Measurements from ENCODE around the gene TPO. TPM values are rescaled to one million over a fixed set of nuclear protein-coding genes. Genes with fewer than 3 reads are reported as not detected.
"Not testable (repeated sequence)": the region's sequence is repeated elsewhere in the genome, so short reads cannot be mapped to it uniquely, and the experiment has no call there.

TPO gene
- total RNA-seq, 1 experiment from 2014 or later = not detected

DNA sequence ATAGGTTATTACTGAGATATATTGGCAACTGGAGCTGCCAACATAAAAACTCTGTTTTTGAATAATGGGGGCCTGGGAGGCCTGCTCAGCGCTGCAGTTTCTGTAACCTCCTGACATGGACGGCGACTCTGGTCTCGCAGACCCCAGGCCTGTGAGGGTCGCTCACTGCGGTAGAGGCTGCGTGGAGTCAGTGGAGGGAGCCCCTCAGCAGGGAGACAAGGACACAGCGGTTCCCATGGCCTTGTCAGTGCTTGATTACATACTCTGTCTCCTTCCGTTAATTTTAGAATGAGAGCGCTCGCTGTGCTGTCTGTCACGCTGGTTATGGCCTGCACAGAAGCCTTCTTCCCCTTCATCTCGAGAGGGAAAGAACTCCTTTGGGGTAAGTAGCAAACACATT, 858 bp downstream of the TPO start:
- no peaks in the 10 kb centered on the region for H4K20me1 ChIP-seq (ENCODE audit: control insufficient read depth, insufficient read depth, insufficient read length)
- no peak for DNase-seq
- no peak overlapping the region for H3K4ac ChIP-seq (ENCODE audit: low read depth, low read length)
- H2BK12ac ChIP-seq (ENCODE audit: insufficient read length, low read depth, low read length) = no peak overlapping the region
- no peak overlapping the region for H2BK20ac ChIP-seq (ENCODE audit: low read depth, low read length, poor library complexity, severe bottlenecking)
- no peak overlapping the region for H2BK15ac ChIP-seq (ENCODE audit: low read depth, low read length)
- peaks cover 27% of the 10 kb centered on the region for H3K27me3 Mint-ChIP-seq (ENCODE audit: low read depth)
- no peaks in the 10 kb centered on the region for H3K79me1 ChIP-seq (ENCODE audit: insufficient read depth, low read depth, low read length, poor library complexity, severe bottlenecking)
- no peak overlapping the region for H2AFZ ChIP-seq (ENCODE audit: low read length)
- no peak overlapping the region for H4K91ac ChIP-seq (ENCODE audit: insufficient read length, low read depth, low read length)
- no peak overlapping the region for H2BK5ac ChIP-seq (ENCODE audit: insufficient read length, low read length)
- no peak overlapping the region for H3K4me3 Mint-ChIP-seq
- no CpG with 5 or more reads among the region's 13 CpGs for WGBS (ENCODE audit: extremely low coverage, insufficient read length, low lambda C conversion rate)
- H2BK120ac ChIP-seq (ENCODE audit: low read depth, low read length, poor library complexity, severe bottlenecking) = no peak overlapping the region
- 0 out of 2 replicates have a peak, but pooled peaks cover 2% of the 10 kb centered on the region for H3K27me3 ChIP-seq (ENCODE audit: insufficient read depth, low read length)
- no peak overlapping the region for H3K27ac Mint-ChIP-seq
- no peak overlapping the region for H3K4me2 ChIP-seq (ENCODE audit: insufficient read depth, insufficient read length, low read length)
- H3K4me1 Mint-ChIP-seq = peaks cover 13 to 14% of the 10 kb centered on the region in 2 experiments
- no peak overlapping the region for H4K8ac ChIP-seq (replicated peaks; ENCODE audit: insufficient read length, low read depth, low read length)
- H3K14ac ChIP-seq (ENCODE audit: insufficient read depth, low read length) = no peak overlapping the region
- H3T11ph ChIP-seq (ENCODE audit: low read length) = no peak overlapping the region
- no peak for TF ChIP-seq CTCF (conservative IDR thresholded peaks at IDR 0.05)
- H3K23me2 ChIP-seq (ENCODE audit: insufficient read length, low read depth, low read length, poor library complexity, severe bottlenecking) = no peaks in the 10 kb centered on the region
- H3K36me3 Mint-ChIP-seq (ENCODE audit: insufficient read depth in 1 of 3, low read depth in 3 of 3) = no peaks in the 10 kb centered on the region; a peak in 1 of 7 replicates
- H3K4me1 ChIP-seq (ENCODE audit: insufficient read depth, low read length) = no peaks in the 10 kb centered on the region
- no peak overlapping the region for H3K27ac ChIP-seq (ENCODE audit: insufficient read length, low read depth, low read length)
- H3K18ac ChIP-seq (ENCODE audit: insufficient read length, low read depth, low read length) = no peak overlapping the region
- no peaks in the 10 kb centered on the region; a peak in 1 of 5 replicates for H3K9me3 Mint-ChIP-seq
- H4K5ac ChIP-seq (ENCODE audit: insufficient read length, low read depth, low read length) = no peak overlapping the region
- H3K56ac ChIP-seq (ENCODE audit: insufficient read length, low read depth, low read length) = no peak overlapping the region
- no peaks in the 10 kb centered on the region for H3K79me2 ChIP-seq (ENCODE audit: insufficient read depth, low read length)
- H3K23ac ChIP-seq (ENCODE audit: insufficient read length, low read depth, low read length) = no peak overlapping the region
- no peak overlapping the region for H3K9ac ChIP-seq (ENCODE audit: extremely low read depth, insufficient read length, low read length)
- H3K9me3 ChIP-seq (ENCODE audit: control insufficient read depth, low read depth, low read length) = no peaks in the 10 kb centered on the region
- H2AK5ac ChIP-seq (ENCODE audit: insufficient read length, low read length) = no peak overlapping the region

GRCh38 chr2:1414901-1415300, 1.6 kb downstream of the TPO start:
- not testable (repeated sequence) for H2AK5ac ChIP-seq (ENCODE audit: insufficient read length, low read length); H3K27ac ChIP-seq (ENCODE audit: insufficient read length, low read depth, low read length); H4K5ac ChIP-seq (ENCODE audit: insufficient read length, low read depth, low read length); H3K9me3 Mint-ChIP-seq; H2BK5ac ChIP-seq (ENCODE audit: insufficient read length, low read length); H3K9ac ChIP-seq (ENCODE audit: extremely low read depth, insufficient read length, low read length); DNase-seq; H3K36me3 Mint-ChIP-seq (ENCODE audit: insufficient read depth in 1 of 3, low read depth in 3 of 3); H4K20me1 ChIP-seq (ENCODE audit: control insufficient read depth, insufficient read depth, insufficient read length); H3T11ph ChIP-seq (ENCODE audit: low read length); H2BK20ac ChIP-seq (ENCODE audit: low read depth, low read length, poor library complexity, severe bottlenecking); H2BK12ac ChIP-seq (ENCODE audit: insufficient read length, low read depth, low read length); H3K14ac ChIP-seq (ENCODE audit: insufficient read depth, low read length); H3K27me3 ChIP-seq (ENCODE audit: insufficient read depth, low read length); H3K4me2 ChIP-seq (ENCODE audit: insufficient read depth, insufficient read length, low read length); H3K23me2 ChIP-seq (ENCODE audit: insufficient read length, low read depth, low read length, poor library complexity, severe bottlenecking); H3K27ac Mint-ChIP-seq; H4K8ac ChIP-seq (replicated peaks; ENCODE audit: insufficient read length, low read depth, low read length); H2BK120ac ChIP-seq (ENCODE audit: low read depth, low read length, poor library complexity, severe bottlenecking); H2AFZ ChIP-seq (ENCODE audit: low read length); H3K18ac ChIP-seq (ENCODE audit: insufficient read length, low read depth, low read length); H2BK15ac ChIP-seq (ENCODE audit: low read depth, low read length); H3K9me3 ChIP-seq (ENCODE audit: control insufficient read depth, low read depth, low read length); H3K4ac ChIP-seq (ENCODE audit: low read depth, low read length); H3K79me1 ChIP-seq (ENCODE audit: insufficient read depth, low read depth, low read length, poor library complexity, severe bottlenecking); H3K56ac ChIP-seq (ENCODE audit: insufficient read length, low read depth, low read length); H3K79me2 ChIP-seq (ENCODE audit: insufficient read depth, low read length); H3K4me1 ChIP-seq (ENCODE audit: insufficient read depth, low read length); H3K4me3 Mint-ChIP-seq; H4K91ac ChIP-seq (ENCODE audit: insufficient read length, low read depth, low read length); H3K23ac ChIP-seq (ENCODE audit: insufficient read length, low read depth, low read length)
- WGBS (ENCODE audit: extremely low coverage, insufficient read length, low lambda C conversion rate) = no CpG with 5 or more reads among the region's 11 CpGs
- Mint-ChIP-seq H3K27me3 (ENCODE audit: low read depth) (peaks cover 27% of the 10 kb centered on the region), H3K4me1 (peaks cover 13 to 14% of the 10 kb centered on the region in 2 experiments)

Measured in H9 (cell line).